H9 (cell line): Measurements from ENCODE around the gene CMSS1. TPM values are rescaled to one million over a fixed set of nuclear protein-coding genes. Genes with fewer than 3 reads are reported as not detected.

Source experiments
- DNase-seq: peaks from one replicate; pipeline ENCODE4 v3.0.0-alpha.2; 2017
- H2AFZ ChIP-seq: one replicate; pipeline ENCODE4 v1.6.1; 2013; ENCODE audit warnings: mild to moderate bottlenecking, low read length, control low read depth, moderate library complexity
- H2AK5ac ChIP-seq: 2 replicates; pipeline ENCODE4 v1.6.1; 2013; ENCODE audit warnings: low read length, control low read depth, mixed read lengths; ENCODE audit not compliant: insufficient read length
- H2BK120ac ChIP-seq: one replicate; pipeline ENCODE4 v1.6.1; 2013; ENCODE audit warnings: low read depth, mild to moderate bottlenecking, low read length, control low read depth, inconsistent platforms; ENCODE audit not compliant: poor library complexity, severe bottlenecking
- H2BK12ac ChIP-seq: 2 replicates; pipeline ENCODE4 v1.6.1; 2013; ENCODE audit warnings: low read length, control low read depth, mixed read lengths, low read depth; ENCODE audit not compliant: insufficient read length
- H2BK15ac ChIP-seq: 2 replicates; pipeline ENCODE4 v1.6.1; 2013; ENCODE audit warnings: low read depth, low read length, control low read depth
- H2BK20ac ChIP-seq: one replicate; pipeline ENCODE4 v1.6.1; 2013; ENCODE audit warnings: low read depth, mild to moderate bottlenecking, low read length, control low read depth, inconsistent platforms; ENCODE audit not compliant: poor library complexity, severe bottlenecking
- H2BK5ac ChIP-seq: 2 replicates; pipeline ENCODE4 v1.6.1; 2013; ENCODE audit warnings: low read length, control low read depth, mixed read lengths; ENCODE audit not compliant: insufficient read length
- H3K14ac ChIP-seq: 2 replicates; pipeline ENCODE4 v1.6.1; 2013; ENCODE audit warnings: low read length, control low read depth; ENCODE audit not compliant: insufficient read depth
- H3K18ac ChIP-seq: 2 replicates; pipeline ENCODE4 v1.6.1; 2013; ENCODE audit warnings: low read depth, mild to moderate bottlenecking, mixed read lengths, low read length, control low read depth; ENCODE audit not compliant: insufficient read length
- H3K23ac ChIP-seq: 2 replicates; pipeline ENCODE4 v1.6.1; 2013; ENCODE audit warnings: low read length, control low read depth, mixed read lengths, low read depth; ENCODE audit not compliant: insufficient read length
- H3K23me2 ChIP-seq: 2 replicates; pipeline ENCODE4 v1.6.1; 2013; ENCODE audit warnings: low read depth, mild to moderate bottlenecking, mixed read lengths, low read length, control low read depth; ENCODE audit not compliant: insufficient read length, poor library complexity, severe bottlenecking
- H3K27ac ChIP-seq: 2 replicates; pipeline ENCODE4 v1.5.1; 2013; ENCODE audit warnings: low read length, control low read depth, mixed read lengths, low read depth; ENCODE audit not compliant: insufficient read length
- H3K27me3 ChIP-seq: 2 replicates; pipeline ENCODE4 v1.6.1; 2013; ENCODE audit warnings: low read length, control low read depth, inconsistent platforms; ENCODE audit not compliant: insufficient read depth
- H3K4ac ChIP-seq: 2 replicates; pipeline ENCODE4 v1.6.1; 2013; ENCODE audit warnings: low read depth, mild to moderate bottlenecking, control low read depth, inconsistent platforms, low read length, moderate library complexity
- H3K4me1 ChIP-seq: 2 replicates; pipeline ENCODE4 v1.6.1; 2013; ENCODE audit warnings: low read length, control low read depth, inconsistent platforms; ENCODE audit not compliant: insufficient read depth
- H3K4me2 ChIP-seq: 2 replicates; pipeline ENCODE4 v1.6.1; 2013; ENCODE audit warnings: low read length, control low read depth, mixed read lengths; ENCODE audit not compliant: insufficient read length, insufficient read depth
- H3K56ac ChIP-seq: 2 replicates; pipeline ENCODE4 v1.6.1; 2013; ENCODE audit warnings: low read depth, mild to moderate bottlenecking, mixed read lengths, low read length, control low read depth; ENCODE audit not compliant: insufficient read length
- H3K79me1 ChIP-seq: 2 replicates; pipeline ENCODE4 v1.6.1; 2013; ENCODE audit warnings: low read depth, mild to moderate bottlenecking, moderate library complexity, low read length, control low read depth, inconsistent platforms; ENCODE audit not compliant: insufficient read depth, poor library complexity, severe bottlenecking
- H3K79me2 ChIP-seq: 2 replicates; pipeline ENCODE4 v1.6.1; 2013; ENCODE audit warnings: low read length, control low read depth, inconsistent platforms; ENCODE audit not compliant: insufficient read depth
- H3K9ac ChIP-seq: 2 replicates; pipeline ENCODE4 v1.6.1; 2013; ENCODE audit warnings: low read length, control low read depth, mixed read lengths; ENCODE audit not compliant: insufficient read length; ENCODE audit errors: extremely low read depth
- H3K9me3 ChIP-seq: one replicate; pipeline ENCODE4 v1.6.1; 2013; ENCODE audit warnings: low read depth, low read length, inconsistent platforms; ENCODE audit not compliant: control insufficient read depth
- H3T11ph ChIP-seq: one replicate; pipeline ENCODE4 v1.6.1; 2013; ENCODE audit warnings: mild to moderate bottlenecking, low read length, control low read depth, inconsistent platforms
- H4K20me1 ChIP-seq: one replicate; pipeline ENCODE4 v1.6.1; 2013; ENCODE audit not compliant: control insufficient read depth, insufficient read length, insufficient read depth
- H4K5ac ChIP-seq: 2 replicates; pipeline ENCODE4 v1.6.1; 2013; ENCODE audit warnings: low read depth, mild to moderate bottlenecking, mixed read lengths, low read length, control low read depth; ENCODE audit not compliant: insufficient read length
- H4K8ac ChIP-seq: replicated peaks from 2 replicates; pipeline ENCODE4 v1.6.1; 2013; ENCODE audit warnings: low read length, control low read depth, mixed read lengths, low read depth; ENCODE audit not compliant: insufficient read length
- H4K91ac ChIP-seq: 2 replicates; pipeline ENCODE4 v1.6.1; 2013; ENCODE audit warnings: low read depth, mild to moderate bottlenecking, moderate library complexity, mixed read lengths, low read length, control low read depth; ENCODE audit not compliant: insufficient read length
- H3K27ac Mint-ChIP-seq, 3 experiments: 2 replicates in 2 of 3; 3 replicates in 1 of 3; pipeline ENCODE4 v1.8.0; 2020 to 2021; ENCODE audit warnings: mixed read lengths in 3 of 3, mild to moderate bottlenecking in 1 of 3, moderate library complexity in 1 of 3
- H3K27me3 Mint-ChIP-seq: 2 replicates; pipeline ENCODE4 v1.8.0; 2021; ENCODE audit warnings: low read depth, mild to moderate bottlenecking, moderate library complexity, mixed read lengths
- H3K36me3 Mint-ChIP-seq, 3 experiments: 2 replicates in 2 of 3; 3 replicates in 1 of 3; pipeline ENCODE4 v1.8.0; 2020 to 2021; ENCODE audit warnings: low read depth in 3 of 3, mixed read lengths in 3 of 3; ENCODE audit not compliant: insufficient read depth in 1 of 3
- H3K4me1 Mint-ChIP-seq, 2 experiments: 2 replicates each; pipeline ENCODE4 v1.8.0; 2020; ENCODE audit warnings: mixed read lengths in 2 of 2
- H3K4me3 Mint-ChIP-seq, 2 experiments: 2 replicates in 1 of 2; 3 replicates in 1 of 2; pipeline ENCODE4 v1.8.0; 2020 to 2021; ENCODE audit warnings: mild to moderate bottlenecking in 2 of 2, mixed read lengths in 2 of 2, moderate library complexity in 1 of 2
- H3K9me3 Mint-ChIP-seq, 2 experiments: 2 replicates in 1 of 2; 3 replicates in 1 of 2; pipeline ENCODE4 v1.8.0; 2020; ENCODE audit warnings: mild to moderate bottlenecking in 2 of 2, mixed read lengths in 2 of 2, moderate library complexity in 1 of 2
- total RNA-seq: library from RNA; stranded (reverse); gene quantifications from 2 replicates; pipeline ENCODE4 v1.2.1, GENCODE V29; 2021
- TF ChIP-seq, protein P1 (sequence below): fragments of 200-600 bp; sonication (generic); conservative IDR thresholded peaks from 3 replicates; pipeline ENCODE4 v1.8.0; 2021; ENCODE audit warnings: antibody characterized with exemption, mild to moderate bottlenecking

CMSS1 gene
- total RNA-seq, 1 experiment from 2014 or later = 61.8 TPM

DNA sequence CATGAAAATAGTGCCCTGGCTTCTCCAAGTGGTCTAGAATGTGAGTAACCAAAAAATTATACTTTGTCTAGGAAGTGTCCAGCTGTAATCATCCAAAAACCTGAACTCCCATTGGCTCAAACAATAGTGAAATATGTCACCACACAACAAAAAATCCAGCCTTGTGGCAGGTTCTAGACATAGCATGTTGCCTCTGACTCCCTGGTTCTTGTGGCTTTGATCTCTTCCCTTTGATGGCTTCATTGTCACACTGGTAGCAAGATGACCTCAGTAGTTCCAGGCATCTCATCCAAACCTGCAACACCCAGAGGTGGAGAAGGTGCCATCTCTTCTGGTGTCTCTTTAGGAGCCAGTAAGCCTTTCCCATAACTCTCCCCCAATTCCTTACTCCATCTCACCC lies 74.7 kb downstream of the CMSS1 start:
- H3K56ac ChIP-seq = no peak overlapping the region
- H3K9me3 Mint-ChIP-seq = no peaks in the 10 kb centered on the region; a peak in 1 of 5 replicates
- peaks cover 8% of the 10 kb centered on the region; the same call in 1 of the 2 replicates for H3K4me1 ChIP-seq
- H2AFZ ChIP-seq = no peak overlapping the region
- H3K27ac Mint-ChIP-seq = no peak overlapping the region
- H3K9me3 ChIP-seq = no peaks in the 10 kb centered on the region
- DNase-seq = no peak
- no peak overlapping the region for H2BK5ac ChIP-seq
- H3K79me1 ChIP-seq = no peaks in the 10 kb centered on the region
- no peak overlapping the region for H3K4ac ChIP-seq
- H3T11ph ChIP-seq = no peak overlapping the region
- H2BK15ac ChIP-seq = no peak overlapping the region
- peaks cover 23 to 25% of the 10 kb centered on the region in 2 experiments for H3K4me1 Mint-ChIP-seq
- no peaks in the 10 kb centered on the region for H3K23me2 ChIP-seq
- H3K23ac ChIP-seq = no peak overlapping the region
- no peak overlapping the region for H3K14ac ChIP-seq
- H3K27me3 ChIP-seq = no peaks in the 10 kb centered on the region
- H3K4me2 ChIP-seq = no peak overlapping the region
- no peaks in the 10 kb centered on the region for H3K27me3 Mint-ChIP-seq
- H4K20me1 ChIP-seq = no peaks in the 10 kb centered on the region
- no peak overlapping the region for H2BK120ac ChIP-seq
- H4K91ac ChIP-seq = no peak overlapping the region
- no peak overlapping the region for H2AK5ac ChIP-seq
- no peak overlapping the region for H3K18ac ChIP-seq
- H3K9ac ChIP-seq = no peak overlapping the region
- H4K5ac ChIP-seq = no peak overlapping the region
- H3K36me3 Mint-ChIP-seq = no peaks in the 10 kb centered on the region
- no peaks in the 10 kb centered on the region for H3K79me2 ChIP-seq
- no peak overlapping the region for H2BK12ac ChIP-seq
- no peak overlapping the region for H4K8ac ChIP-seq
- TF ChIP-seq, protein P1, sequence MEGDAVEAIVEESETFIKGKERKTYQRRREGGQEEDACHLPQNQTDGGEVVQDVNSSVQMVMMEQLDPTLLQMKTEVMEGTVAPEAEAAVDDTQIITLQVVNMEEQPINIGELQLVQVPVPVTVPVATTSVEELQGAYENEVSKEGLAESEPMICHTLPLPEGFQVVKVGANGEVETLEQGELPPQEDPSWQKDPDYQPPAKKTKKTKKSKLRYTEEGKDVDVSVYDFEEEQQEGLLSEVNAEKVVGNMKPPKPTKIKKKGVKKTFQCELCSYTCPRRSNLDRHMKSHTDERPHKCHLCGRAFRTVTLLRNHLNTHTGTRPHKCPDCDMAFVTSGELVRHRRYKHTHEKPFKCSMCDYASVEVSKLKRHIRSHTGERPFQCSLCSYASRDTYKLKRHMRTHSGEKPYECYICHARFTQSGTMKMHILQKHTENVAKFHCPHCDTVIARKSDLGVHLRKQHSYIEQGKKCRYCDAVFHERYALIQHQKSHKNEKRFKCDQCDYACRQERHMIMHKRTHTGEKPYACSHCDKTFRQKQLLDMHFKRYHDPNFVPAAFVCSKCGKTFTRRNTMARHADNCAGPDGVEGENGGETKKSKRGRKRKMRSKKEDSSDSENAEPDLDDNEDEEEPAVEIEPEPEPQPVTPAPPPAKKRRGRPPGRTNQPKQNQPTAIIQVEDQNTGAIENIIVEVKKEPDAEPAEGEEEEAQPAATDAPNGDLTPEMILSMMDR = no peak; the same call in 2 of the 3 replicates
- H3K4me3 Mint-ChIP-seq = no peak overlapping the region
- no peak overlapping the region for H2BK20ac ChIP-seq
- no peak overlapping the region for H3K27ac ChIP-seq
